Ishikawa (cell line): ENCODE measurements around the gene PDE4D.

Source experiments
- MAX ChIP-seq: IDR thresholded peaks from 2 replicates; pipeline ENCODE4 v1.6.1; 2012
- RAD21 ChIP-seq: IDR thresholded peaks from 2 replicates; pipeline ENCODE4 v1.6.1; 2012; ENCODE audit warnings: low read depth
- REST ChIP-seq: IDR thresholded peaks from 2 replicates; pipeline ENCODE4 v1.6.1; 2012; ENCODE audit warnings: low read depth, mild to moderate bottlenecking
- TEAD4 ChIP-seq: IDR thresholded peaks from 2 replicates; pipeline ENCODE4 v1.6.1; 2012
- USF1 ChIP-seq: IDR thresholded peaks from 2 replicates; pipeline ENCODE4 v1.6.1; 2012
- YY1 ChIP-seq: IDR thresholded peaks from 2 replicates; pipeline ENCODE4 v1.6.1; 2012; ENCODE audit warnings: low read depth

GRCh38 chr5:59257488-59258400, 635.8 kb downstream of the PDE4D start:
- no peak for TF ChIP-seq YY1
- no peak for TF ChIP-seq REST
- TF ChIP-seq TEAD4 = no peak
- TF ChIP-seq USF1 = no peak
- TF ChIP-seq RAD21 = no peak
- TF ChIP-seq MAX = no peak
